Sigmoid colon (tissue), 7 donors: ENCODE data around the gene TRIM54. TPM values are rescaled to one million over a fixed set of nuclear protein-coding genes. Genes with fewer than 3 reads are reported as not detected.
"Not testable (repeated sequence)": the region's sequence is repeated elsewhere in the genome, so short reads cannot be mapped to it uniquely, and the experiment has no call there.

Experiments
- DNase-seq: peaks from one replicate; pipeline ENCODE4 v3.0.0-alpha.2; 2019
- H3K27ac ChIP-seq, 4 donors: fragments of 200-600 bp; sonication (generic); one replicate each; pipeline ENCODE4 v1.5.1; 2016 to 2019; ENCODE audit warnings: mild to moderate bottlenecking in 1 of 4
- H3K27me3 ChIP-seq, 3 donors: fragments of 200-600 bp; sonication (generic); one replicate each; pipeline ENCODE4 v1.5.1; 2019; ENCODE audit warnings: mild to moderate bottlenecking in 1 of 3
- H3K36me3 ChIP-seq, 4 donors: fragments of 200-600 bp; sonication (generic); one replicate each; pipeline ENCODE4 v1.5.1; 2016 to 2019
- H3K4me1 ChIP-seq, 4 donors: fragments of 200-600 bp; sonication (generic); one replicate each; pipeline ENCODE4 v1.5.1; 2017 to 2019
- H3K4me3 ChIP-seq, 4 donors: fragments of 200-600 bp; sonication (generic); one replicate each; pipeline ENCODE4 v1.5.1; 2017 to 2019; ENCODE audit warnings: mild to moderate bottlenecking in 2 of 4, moderate library complexity in 1 of 4
- H3K9me3 ChIP-seq, 4 donors: fragments of 200-600 bp in 3 of 4; sonication (generic) in 3 of 4; one replicate each; pipeline versions ENCODE4 v1.5.1 to v1.6.1; 2013 to 2019
- CTCF ChIP-seq, 4 experiments: fragments of 450-650 bp in 3 of 4; fragments of 200-600 bp in 1 of 4; IDR thresholded peaks; one replicate each; pipeline ENCODE4 v1.5.1; 2016 to 2019; ENCODE audit warnings: antibody characterized with exemption in 4 of 4, mild to moderate bottlenecking in 3 of 4, moderate library complexity in 2 of 4
- EP300 ChIP-seq, 4 donors: sonication (generic); formaldehyde crosslinking; IDR thresholded peaks; one replicate each; pipeline ENCODE4 v1.6.1; 2017; ENCODE audit warnings: antibody characterized with exemption in 4 of 4
- POLR2A ChIP-seq, 2 donors: fragments of 450-650 bp; IDR thresholded peaks; one replicate each; pipeline ENCODE4 v1.6.1; 2016; ENCODE audit warnings: antibody characterized with exemption in 2 of 2, mild to moderate bottlenecking in 2 of 2, moderate library complexity in 2 of 2
- POLR2AphosphoS5 ChIP-seq, 4 donors: sonication (generic); formaldehyde crosslinking; IDR thresholded peaks; one replicate each; pipeline ENCODE4 v1.6.1; 2017; ENCODE audit warnings: antibody characterized with exemption in 4 of 4
- WGBS, 2 donors: extraction: QIAGEN DNeasy Blood & Tissue Kit; methylation state at CpG; one replicate each; pipeline ENCODE4 v1.1.7; 2013; 5-methylcytosine and 5-hydroxymethylcytosine counted together
- intact Hi-C: fragments of 100-400 bp; cut with DNase I; formaldehyde crosslinking; loops from one replicate; pipeline ENCODE4 v1.15.1; 2023
- polyA plus RNA-seq, 3 donors: library from polyadenylated mRNA; stranded (reverse); fragments of 200-250 nt; gene quantifications; one replicate each; pipeline ENCODE4 v1.2.3, GENCODE V29; 2013
- total RNA-seq, 4 donors: library from RNA; depleted of rRNA; stranded (reverse); fragments of >200 nt; gene quantifications; one replicate each; pipeline ENCODE4 v1.1.0, GENCODE V29; 2016
- donor health status: healthy with polysubstance abuse.
- donor health status: Bipolar disorder and iron deficiency.
- donor health status: healthy.

The TRIM54 gene
- total and polyA plus RNA-seq, 7 donors: 0.16 to 0.46 (median 0.41) TPM; not detected in 4

- Histone ChIP-seq H3K4me3 (no peak overlapping the region), H3K27ac (no peak overlapping the region), H3K36me3 (peaks cover 4 to 25% (median 12%) of the 10 kb centered on the region in 4 donors), H3K9me3 (no peaks in the 10 kb centered on the region), H3K27me3 (peaks cover 0 to 6% (median 0%) of the 10 kb centered on the region in 3 donors), H3K4me1 (no peaks in the 10 kb centered on the region)
- TF ChIP-seq POLR2A (IDR thresholded peaks at IDR 0.05): no peak
- TF ChIP-seq POLR2AphosphoS5 (IDR thresholded peaks at IDR 0.05): no peak
- TF ChIP-seq CTCF (IDR thresholded peaks at IDR 0.05): no peak
- TF ChIP-seq EP300 (IDR thresholded peaks at IDR 0.05): no peak
- intact Hi-C loops: no loop called here
- 93 to 94% methylated on average over 8 of the region's 8 CpGs for WGBS, 2 donors
- no peak for DNase-seq
These were observed 31.8 kb downstream of the TRIM54 start for GRCh38 chr2:27313882-27314645.

- Histone ChIP-seq H3K27ac (no peak overlapping the region), H3K36me3 (peaks cover 4 to 20% (median 10%) of the 10 kb centered on the region in 4 donors), H3K9me3 (no peaks in the 10 kb centered on the region), H3K4me3 (no peak overlapping the region), H3K27me3 (no peaks in the 10 kb centered on the region), H3K4me1 (no peaks in the 10 kb centered on the region)
- TF ChIP-seq POLR2A (IDR thresholded peaks at IDR 0.05) (no peak), POLR2AphosphoS5 (IDR thresholded peaks at IDR 0.05) (no peak), EP300 (IDR thresholded peaks at IDR 0.05) (no peak)
- 93% methylated on average over 9 of the region's 9 CpGs for WGBS, 2 donors
- intact Hi-C loops: no loop called here
- DNase-seq: no peak
These were observed 32.5 kb downstream of the TRIM54 start for GRCh38 chr2:27314709-27315108.

- DNase-seq: no peak
- Histone ChIP-seq H3K4me3 (no peak overlapping the region), H3K27ac (no peak overlapping the region), H3K27me3 (no peaks in the 10 kb centered on the region), H3K36me3 (peaks cover 4 to 16% (median 8%) of the 10 kb centered on the region in 4 donors), H3K4me1 (no peaks in the 10 kb centered on the region), H3K9me3 (no peaks in the 10 kb centered on the region)
- WGBS, 2 donors: 87 to 89% methylated on average over 8 of the region's 8 CpGs
- TF ChIP-seq CTCF (IDR thresholded peaks at IDR 0.05) (no peak), EP300 (IDR thresholded peaks at IDR 0.05) (no peak), POLR2A (IDR thresholded peaks at IDR 0.05) (no peak), POLR2AphosphoS5 (IDR thresholded peaks at IDR 0.05) (no peak)
- intact Hi-C loops: no loop called here
These were observed 32.9 kb downstream of the TRIM54 start for GRCh38 chr2:27315122-27315521.

GRCh38 chr2:27316655-27317412 lies 34.6 kb downstream of the TRIM54 start:
- TF ChIP-seq POLR2A (IDR thresholded peaks at IDR 0.05): no peak
- no peak for TF ChIP-seq CTCF (IDR thresholded peaks at IDR 0.05)
- TF ChIP-seq POLR2AphosphoS5 (IDR thresholded peaks at IDR 0.05): no peak

GRCh38 chr2:27319839-27320238 lies 37.6 kb downstream of the TRIM54 start:
- WGBS, 2 donors: 96% methylated on average over 15 of the region's 15 CpGs
- peaks cover 0 to 30% (median 20%) of the 10 kb centered on the region in 4 donors for H3K4me1 ChIP-seq
- H3K36me3 ChIP-seq, intact Hi-C loops, H3K27ac ChIP-seq, H3K27me3 ChIP-seq, H3K4me3 ChIP-seq, H3K9me3 ChIP-seq, DNase-seq: not testable (repeated sequence)

More at GRCh38 chr2:27316655-27317412, 34.6 kb downstream of the TRIM54 start:
- no peak for DNase-seq
- Histone ChIP-seq H3K36me3 (peaks cover under 1 to 11% (median 4%) of the 10 kb centered on the region in 4 donors), H3K4me3 (no peak overlapping the region), H3K4me1 (peaks cover 0 to 14% (median 6%) of the 10 kb centered on the region in 4 donors), H3K27me3 (no peaks in the 10 kb centered on the region), H3K9me3 (no peaks in the 10 kb centered on the region), H3K27ac (no peak overlapping the region)
- WGBS, 2 donors: 74 to 82% methylated on average over 12 of the region's 12 CpGs
- intact Hi-C loops: no loop called here
